Measurements from ENCODE around the gene LY6G5C. TPM values are rescaled to one million over a fixed set of nuclear protein-coding genes. Genes with fewer than 3 reads are reported as not detected.

LY6G5C gene
- total and polyA plus RNA-seq, 9 of the 15 experiments (the other 6 are each of a cell fraction or from before 2014, with no cell fraction given), result 0.10 to 0.67 (median 0.46) TPM; not detected in 4

GRCh38 chr6:31689249-31690110 lies 8.6 kb upstream of the LY6G5C start (continued):
- TF ChIP-seq MYNN (IDR thresholded peaks at IDR 0.05) (0 out of 2 replicates have a peak, but pooled peaks have one; percentile 27), MYNN (CRISPR knock-in tag; IDR thresholded peaks at IDR 0.05) (no peak), DDX20 (tag; IDR thresholded peaks at IDR 0.05; ENCODE audit: low read depth) (no peak), THAP7 (CRISPR knock-in tag; IDR thresholded peaks at IDR 0.05) (0 out of 2 replicates have a peak, but pooled peaks have one; percentile 41), ZNF253 (CRISPR knock-in tag; conservative IDR thresholded peaks at IDR 0.05) (no peak), CGGBP1 (CRISPR knock-in tag; IDR thresholded peaks at IDR 0.05) (no peak), MYC (IDR thresholded peaks at IDR 0.05; ENCODE audit: low read depth, low read length) (no peak), MYC (CRISPR knock-in tag; IDR thresholded peaks at IDR 0.05; ENCODE audit: borderline replicate concordance, low read depth) (0 out of 2 replicates have a peak, but pooled peaks have one; percentile 15), RBM39 (optimal IDR thresholded peaks at IDR 0.05; ENCODE audit: low read depth, low read length) (peak; percentile 47), DLX4 (CRISPR knock-in tag; IDR thresholded peaks at IDR 0.05) (peak; percentile 64; the same call in 1 of the 2 replicates), CREM (IDR thresholded peaks at IDR 0.05; ENCODE audit: low read depth) (no peak), ZBTB9 (CRISPR knock-in tag; IDR thresholded peaks at IDR 0.05) (0 out of 2 replicates have a peak, but pooled peaks have one; percentile 11), UBTF (IDR thresholded peaks at IDR 0.05; ENCODE audit: borderline replicate concordance in 1 of 2, low read depth in 2 of 2, low read length in 2 of 2) (no peak), NCOA6 (IDR thresholded peaks at IDR 0.05) (no peak), RFX7 (CRISPR knock-in tag; IDR thresholded peaks at IDR 0.05) (no peak), ZNF212 (CRISPR knock-in tag; IDR thresholded peaks at IDR 0.05) (no peak), NR3C1 (CRISPR knock-in tag; IDR thresholded peaks at IDR 0.05) (peak; percentile 57), HSF4 (CRISPR knock-in tag; IDR thresholded peaks at IDR 0.05; ENCODE audit: borderline replicate concordance) (0 out of 2 replicates have a peak, but pooled peaks have one; percentile 37), CEBPG (CRISPR knock-in tag; IDR thresholded peaks at IDR 0.05) (0 out of 2 replicates have a peak, but pooled peaks have one; percentile 13), CEBPG (tag; conservative IDR thresholded peaks at IDR 0.05 in 1 of 2, IDR thresholded peaks at IDR 0.05 in 1 of 2) (no peak), IRF2 (CRISPR knock-in tag; IDR thresholded peaks at IDR 0.05) (no peak; the same call in 1 of the 2 replicates), NCOA4 (IDR thresholded peaks at IDR 0.05; ENCODE audit: partially characterized antibody) (no peak), MXI1 (IDR thresholded peaks at IDR 0.05; ENCODE audit: low read depth, low read length) (no peak)
